Panc1 (cell line): ENCODE measurements around the gene TRABD2B. TPM values are rescaled to one million over a fixed set of nuclear protein-coding genes. Genes with fewer than 3 reads are reported as not detected.

Experiments
- ATAC-seq: fragments of 200-7000 bp; cut with Tn5 transposase; 2 replicates; pipeline ENCODE4 v1.9.1; 2020; ENCODE audit warnings: mild to moderate bottlenecking, moderate library complexity
- BruUV-seq: library from RNA; stranded (reverse); fragments of 400-500 nt; replicated peaks from 2 replicates; lab custom pipeline; 2021; lab: Mats Ljungman, UMichigan
- CTCF ChIA-PET: fragments of 300-600 bp; sonication (Branson Sonifier 250); formaldehyde crosslinking; loops from one replicate; lab custom pipeline; 2022; ENCODE audit warnings: antibody characterized with exemption; lab: Charles Lee
- POLR2A ChIA-PET: fragments of 300-600 bp; sonication (Branson Sonifier 250); formaldehyde crosslinking; loops from one replicate; lab custom pipeline; 2022; ENCODE audit warnings: antibody characterized with exemption; lab: Charles Lee
- DNase-seq: peaks from one replicate; pipeline ENCODE4 v3.0.0-alpha.2; 2010; ENCODE audit warnings: low read depth, low spot score
- H3K27ac ChIP-seq: 2 replicates; pipeline ENCODE4 v1.5.1; 2011; ENCODE audit warnings: mild to moderate bottlenecking, low read length, inconsistent platforms
- H3K27me3 ChIP-seq: fragments of 200-500 bp; sonication (Bioruptor generic); 2 replicates; pipeline ENCODE4 v1.6.0; 2014; ENCODE audit warnings: low read length, inconsistent platforms; ENCODE audit not compliant: control insufficient read depth, insufficient read depth
- H3K36me3 ChIP-seq: fragments of 200-500 bp; sonication (Bioruptor generic); 2 replicates; pipeline ENCODE4 v1.5.1; 2014; ENCODE audit warnings: inconsistent platforms, mild to moderate bottlenecking, low read length, moderate library complexity; ENCODE audit not compliant: control insufficient read depth, insufficient read depth
- H3K4me1 ChIP-seq: 2 replicates; pipeline ENCODE4 v1.5.1; 2011; ENCODE audit warnings: inconsistent platforms, mild to moderate bottlenecking, low read length, moderate library complexity; ENCODE audit not compliant: control insufficient read depth, insufficient read depth
- H3K4me3 ChIP-seq, 2 experiments: 2 replicates each; pipeline ENCODE4 v1.5.1; 2011 to 2012; ENCODE audit warnings: low read depth in 2 of 2, low read length in 2 of 2, mild to moderate bottlenecking in 2 of 2, inconsistent platforms in 1 of 2, moderate library complexity in 1 of 2
- H3K9me3 ChIP-seq: fragments of 200-500 bp; sonication (Bioruptor generic); 2 replicates; pipeline ENCODE4 v1.5.1; 2014; ENCODE audit warnings: low read depth, mild to moderate bottlenecking, inconsistent platforms, low read length, moderate library complexity; ENCODE audit not compliant: control insufficient read depth, insufficient read depth
- POLR2AphosphoS5 ChIP-seq: IDR thresholded peaks from 2 replicates; pipeline ENCODE4 v1.6.1; 2012; ENCODE audit warnings: mild to moderate bottlenecking, low read depth, low read length, moderate library complexity
- SIN3A ChIP-seq: IDR thresholded peaks from 2 replicates; pipeline ENCODE4 v1.6.1; 2012; ENCODE audit warnings: low read depth, mild to moderate bottlenecking, low read length, moderate library complexity, borderline replicate concordance; ENCODE audit not compliant: insufficient read depth
- TCF7L2 ChIP-seq: IDR thresholded peaks from 2 replicates; pipeline ENCODE4 v1.6.1; 2011; ENCODE audit warnings: mild to moderate bottlenecking, low read depth, low read length, inconsistent platforms
- in situ Hi-C: cut with HindIII; loops from 2 replicates; pipeline ENCODE4 v1.10.0; 2016; ENCODE audit warnings: low sequenced_read_pairs, low pct_unique_long_range_greater_than_20kb
- intact Hi-C: fragments of 100-400 bp; cut with micrococcal nuclease; formaldehyde crosslinking; loops from one replicate; pipeline ENCODE4 v1.10.0; 2022; ENCODE audit not compliant: unreplicated experiment
- total RNA-seq: library from RNA; stranded (reverse); gene quantifications from one replicate; pipeline ENCODE4 v1.2.1, GENCODE V29; 2021; ENCODE audit not compliant: unreplicated experiment
- TF ChIP-seq, protein P1 (sequence below), 2 experiments: IDR thresholded peaks; 2 replicates each; pipeline ENCODE4 v1.6.1; 2011 to 2012; ENCODE audit warnings: low read depth in 2 of 2, control low read depth in 1 of 2, low read length in 1 of 2, mild to moderate bottlenecking in 1 of 2, moderate library complexity in 1 of 2; ENCODE audit not compliant: insufficient read depth in 1 of 2
- TF ChIP-seq, protein P2 (sequence below): fragments of 450-650 bp; IDR thresholded peaks from 2 replicates; pipeline ENCODE4 v1.5.1; 2017; ENCODE audit warnings: mild to moderate bottlenecking

The TRABD2B gene
- total RNA-seq, 1 experiment from 2014 or later, result not detected

DNA sequence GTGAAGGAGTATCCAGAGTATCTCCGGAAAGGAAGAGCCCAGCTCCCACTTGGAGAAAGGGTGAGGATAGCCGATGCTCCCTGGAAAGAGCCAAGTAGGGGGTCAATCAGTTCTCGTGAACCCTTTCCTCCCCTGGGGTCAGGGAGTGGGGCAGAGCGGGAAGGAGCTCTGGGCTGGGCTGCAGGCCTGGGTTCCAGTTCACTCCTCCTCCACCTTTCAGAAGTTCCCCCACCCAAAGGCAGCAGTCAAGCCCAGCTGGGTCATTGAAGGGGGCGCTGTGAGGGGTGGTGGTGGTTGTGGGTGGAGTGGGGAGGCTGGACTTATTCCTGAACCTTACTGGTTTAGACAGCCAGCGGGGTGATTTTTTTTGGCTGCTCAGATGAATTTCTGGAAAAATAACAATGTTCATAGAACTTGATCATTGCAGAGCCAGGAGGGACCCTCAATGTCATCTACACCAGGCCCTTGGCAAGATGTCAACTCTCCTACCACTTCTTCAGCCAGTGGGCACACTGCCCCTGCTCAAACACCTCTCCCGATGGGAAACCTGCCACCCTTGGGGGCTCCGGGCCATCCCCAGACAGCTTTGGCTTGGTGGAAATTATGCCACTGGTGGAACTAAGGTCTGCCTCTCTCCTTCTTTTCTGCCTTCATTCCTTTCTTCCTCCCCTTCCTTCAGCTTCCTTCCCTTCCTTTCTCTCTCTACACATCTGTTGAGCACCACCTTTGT is 235.8 kb downstream of the TRABD2B start:
- H3K9me3 ChIP-seq, result no peaks in the 10 kb centered on the region
- intact Hi-C loops, result no loop called here
- H3K4me3 ChIP-seq, result no peak overlapping the region
- TF ChIP-seq SIN3A (no peak), TCF7L2 (no peak), POLR2AphosphoS5 (no peak)
- TF ChIP-seq, protein P1, sequence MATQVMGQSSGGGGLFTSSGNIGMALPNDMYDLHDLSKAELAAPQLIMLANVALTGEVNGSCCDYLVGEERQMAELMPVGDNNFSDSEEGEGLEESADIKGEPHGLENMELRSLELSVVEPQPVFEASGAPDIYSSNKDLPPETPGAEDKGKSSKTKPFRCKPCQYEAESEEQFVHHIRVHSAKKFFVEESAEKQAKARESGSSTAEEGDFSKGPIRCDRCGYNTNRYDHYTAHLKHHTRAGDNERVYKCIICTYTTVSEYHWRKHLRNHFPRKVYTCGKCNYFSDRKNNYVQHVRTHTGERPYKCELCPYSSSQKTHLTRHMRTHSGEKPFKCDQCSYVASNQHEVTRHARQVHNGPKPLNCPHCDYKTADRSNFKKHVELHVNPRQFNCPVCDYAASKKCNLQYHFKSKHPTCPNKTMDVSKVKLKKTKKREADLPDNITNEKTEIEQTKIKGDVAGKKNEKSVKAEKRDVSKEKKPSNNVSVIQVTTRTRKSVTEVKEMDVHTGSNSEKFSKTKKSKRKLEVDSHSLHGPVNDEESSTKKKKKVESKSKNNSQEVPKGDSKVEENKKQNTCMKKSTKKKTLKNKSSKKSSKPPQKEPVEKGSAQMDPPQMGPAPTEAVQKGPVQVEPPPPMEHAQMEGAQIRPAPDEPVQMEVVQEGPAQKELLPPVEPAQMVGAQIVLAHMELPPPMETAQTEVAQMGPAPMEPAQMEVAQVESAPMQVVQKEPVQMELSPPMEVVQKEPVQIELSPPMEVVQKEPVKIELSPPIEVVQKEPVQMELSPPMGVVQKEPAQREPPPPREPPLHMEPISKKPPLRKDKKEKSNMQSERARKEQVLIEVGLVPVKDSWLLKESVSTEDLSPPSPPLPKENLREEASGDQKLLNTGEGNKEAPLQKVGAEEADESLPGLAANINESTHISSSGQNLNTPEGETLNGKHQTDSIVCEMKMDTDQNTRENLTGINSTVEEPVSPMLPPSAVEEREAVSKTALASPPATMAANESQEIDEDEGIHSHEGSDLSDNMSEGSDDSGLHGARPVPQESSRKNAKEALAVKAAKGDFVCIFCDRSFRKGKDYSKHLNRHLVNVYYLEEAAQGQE (IDR thresholded peaks at IDR 0.05; ENCODE audit: insufficient read depth in 1 of 2, low read depth in 2 of 2, low read length in 1 of 2), result no peak
- TF ChIP-seq, protein P2, sequence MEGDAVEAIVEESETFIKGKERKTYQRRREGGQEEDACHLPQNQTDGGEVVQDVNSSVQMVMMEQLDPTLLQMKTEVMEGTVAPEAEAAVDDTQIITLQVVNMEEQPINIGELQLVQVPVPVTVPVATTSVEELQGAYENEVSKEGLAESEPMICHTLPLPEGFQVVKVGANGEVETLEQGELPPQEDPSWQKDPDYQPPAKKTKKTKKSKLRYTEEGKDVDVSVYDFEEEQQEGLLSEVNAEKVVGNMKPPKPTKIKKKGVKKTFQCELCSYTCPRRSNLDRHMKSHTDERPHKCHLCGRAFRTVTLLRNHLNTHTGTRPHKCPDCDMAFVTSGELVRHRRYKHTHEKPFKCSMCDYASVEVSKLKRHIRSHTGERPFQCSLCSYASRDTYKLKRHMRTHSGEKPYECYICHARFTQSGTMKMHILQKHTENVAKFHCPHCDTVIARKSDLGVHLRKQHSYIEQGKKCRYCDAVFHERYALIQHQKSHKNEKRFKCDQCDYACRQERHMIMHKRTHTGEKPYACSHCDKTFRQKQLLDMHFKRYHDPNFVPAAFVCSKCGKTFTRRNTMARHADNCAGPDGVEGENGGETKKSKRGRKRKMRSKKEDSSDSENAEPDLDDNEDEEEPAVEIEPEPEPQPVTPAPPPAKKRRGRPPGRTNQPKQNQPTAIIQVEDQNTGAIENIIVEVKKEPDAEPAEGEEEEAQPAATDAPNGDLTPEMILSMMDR, result no peak
- DNase-seq (no peak), ATAC-seq (no peak)
- CTCF ChIA-PET, result no interaction called here
- no TSS peak for BruUV-seq
- no peaks in the 10 kb centered on the region for H3K36me3 ChIP-seq
- POLR2A ChIA-PET, result no interaction called here
- in situ Hi-C loops, result no loop called here
- H3K4me1 ChIP-seq, result no peaks in the 10 kb centered on the region
- H3K27ac ChIP-seq, result no peak overlapping the region
- peaks cover 5% of the 10 kb centered on the region for H3K27me3 ChIP-seq

DNA sequence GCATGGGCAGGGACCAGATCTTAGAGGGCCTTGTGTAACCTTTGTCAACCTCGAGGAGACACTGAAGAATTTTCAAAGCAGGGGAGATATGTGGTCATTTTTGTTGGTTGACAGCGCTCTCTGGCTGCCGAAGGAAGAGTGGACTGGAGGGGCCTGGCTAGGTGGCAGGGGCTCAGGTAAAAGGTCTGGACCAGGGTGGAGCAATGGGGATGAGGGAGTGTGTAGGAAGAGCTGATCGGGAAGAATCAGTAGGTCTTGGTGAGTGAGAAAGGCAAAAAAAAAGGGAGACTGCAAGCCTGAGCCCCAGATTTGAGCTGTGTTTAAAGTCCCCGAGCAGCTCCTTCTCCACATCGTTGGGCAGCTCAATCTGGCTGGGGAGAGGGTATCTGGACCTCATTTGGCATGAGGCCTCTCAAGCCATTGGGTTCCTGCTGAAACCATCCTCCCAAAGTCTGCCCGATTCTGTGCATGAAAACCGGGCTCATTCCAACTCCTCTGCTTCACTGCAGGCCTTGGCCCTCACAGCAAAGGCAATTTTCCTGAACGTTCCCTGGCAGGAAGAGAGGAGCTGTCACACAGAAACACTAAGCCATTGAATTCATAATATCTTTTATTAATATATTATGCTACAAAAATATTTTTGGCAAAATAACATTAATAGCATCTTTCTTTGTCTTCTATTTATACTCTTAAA is 237.1 kb downstream of the TRABD2B start:
- H3K27ac ChIP-seq, result no peak overlapping the region
- no TSS peak for BruUV-seq
- CTCF ChIA-PET, result no interaction called here

More for the DNA sequence above, 237.1 kb downstream of the TRABD2B start:
- no peak for TF ChIP-seq TCF7L2
- no peak for TF ChIP-seq SIN3A
- TF ChIP-seq, protein P2, result no peak
- TF ChIP-seq, protein P1 (IDR thresholded peaks at IDR 0.05; ENCODE audit: insufficient read depth in 1 of 2, low read depth in 2 of 2, low read length in 1 of 2), result no peak
- no peak for TF ChIP-seq POLR2AphosphoS5
- intact Hi-C loops (no loop called here), in situ Hi-C loops (no loop called here)
- POLR2A ChIA-PET, result no interaction called here
- peaks cover 5% of the 10 kb centered on the region for H3K27me3 ChIP-seq
- DNase-seq (no peak), ATAC-seq (no peak)
- no peaks in the 10 kb centered on the region for H3K9me3 ChIP-seq
- H3K4me1 ChIP-seq, result no peaks in the 10 kb centered on the region
- no peak overlapping the region for H3K4me3 ChIP-seq
- H3K36me3 ChIP-seq, result no peaks in the 10 kb centered on the region
